ENCODE data around the gene FLNA. TPM values are rescaled to one million over a fixed set of nuclear protein-coding genes. Genes with fewer than 3 reads are reported as not detected.

Gene FLNA
- total RNA-seq, 1 experiment from 2014 or later: 1,841 TPM

DNA sequence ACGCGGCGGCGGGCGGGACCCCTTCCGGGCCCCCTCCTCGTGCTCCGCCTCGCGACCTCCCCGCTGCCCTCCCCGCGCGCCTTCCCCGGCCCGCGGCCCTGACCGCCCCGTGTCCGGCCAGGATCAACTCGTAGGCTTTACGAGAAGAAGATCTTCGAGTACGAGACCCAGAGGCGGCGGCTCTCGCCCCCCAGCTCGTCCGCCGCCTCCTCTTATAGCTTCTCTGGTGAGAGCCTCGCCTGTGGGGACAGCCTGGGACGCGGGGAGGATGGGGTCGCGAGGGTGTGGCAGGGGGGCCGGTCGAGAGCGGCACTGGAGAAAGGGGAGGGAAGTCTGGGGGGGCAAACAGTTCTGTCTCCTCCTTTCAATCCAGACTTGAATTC is 5.1 kb upstream of the FLNA start:
- no peaks in the 10 kb centered on the region for H3K36me3 ChIP-seq (ENCODE audit: low read depth)
- H3K9me2 ChIP-seq (ENCODE audit: insufficient read depth): no peaks in the 10 kb centered on the region
- BruUV-seq (replicated peaks): no TSS peak
- no peaks in the 10 kb centered on the region for H3F3A ChIP-seq (ENCODE audit: insufficient read depth, low read depth)
- H2AFZ ChIP-seq: no peak overlapping the region
- ChIA-PET CTCF (no interaction called here), POLR2A (ENCODE audit: unreplicated experiment) (no interaction called here)
- TF ChIP-seq EZH2 (IDR thresholded peaks at IDR 0.05; ENCODE audit: low read depth): no peak
- TF ChIP-seq, protein P1, sequence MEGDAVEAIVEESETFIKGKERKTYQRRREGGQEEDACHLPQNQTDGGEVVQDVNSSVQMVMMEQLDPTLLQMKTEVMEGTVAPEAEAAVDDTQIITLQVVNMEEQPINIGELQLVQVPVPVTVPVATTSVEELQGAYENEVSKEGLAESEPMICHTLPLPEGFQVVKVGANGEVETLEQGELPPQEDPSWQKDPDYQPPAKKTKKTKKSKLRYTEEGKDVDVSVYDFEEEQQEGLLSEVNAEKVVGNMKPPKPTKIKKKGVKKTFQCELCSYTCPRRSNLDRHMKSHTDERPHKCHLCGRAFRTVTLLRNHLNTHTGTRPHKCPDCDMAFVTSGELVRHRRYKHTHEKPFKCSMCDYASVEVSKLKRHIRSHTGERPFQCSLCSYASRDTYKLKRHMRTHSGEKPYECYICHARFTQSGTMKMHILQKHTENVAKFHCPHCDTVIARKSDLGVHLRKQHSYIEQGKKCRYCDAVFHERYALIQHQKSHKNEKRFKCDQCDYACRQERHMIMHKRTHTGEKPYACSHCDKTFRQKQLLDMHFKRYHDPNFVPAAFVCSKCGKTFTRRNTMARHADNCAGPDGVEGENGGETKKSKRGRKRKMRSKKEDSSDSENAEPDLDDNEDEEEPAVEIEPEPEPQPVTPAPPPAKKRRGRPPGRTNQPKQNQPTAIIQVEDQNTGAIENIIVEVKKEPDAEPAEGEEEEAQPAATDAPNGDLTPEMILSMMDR (conservative IDR thresholded peaks at IDR 0.05): no peak
- no peaks in the 10 kb centered on the region for H4K20me1 ChIP-seq (ENCODE audit: insufficient read depth)
- H3K27me3 ChIP-seq (ENCODE audit: insufficient read depth, low read depth): no peaks in the 10 kb centered on the region
- intact Hi-C loops (cut with micrococcal nuclease; ENCODE audit: unreplicated experiment): loop anchor here (1.0 to 10.0 kb wide), 5 partner anchors 385 to 782 kb away; partner anchors contain the start of genes CCNQ, DKC1, F8 and FUNDC2
- no peaks in the 10 kb centered on the region for H3K4me1 ChIP-seq (replicated peaks; ENCODE audit: insufficient read depth)
- H3K79me2 ChIP-seq (ENCODE audit: low read depth): peaks cover 12% of the 10 kb centered on the region; the same call in 1 of the 2 replicates
- H3K4me2 ChIP-seq: peak overlapping the region; percentile 69
- no peaks in the 10 kb centered on the region for H3K9me3 ChIP-seq (ENCODE audit: insufficient read depth, low read depth)
- DNase-seq: no peak
- peak overlapping the region; percentile 61 for H3K27ac ChIP-seq
- H3K4me3 ChIP-seq: peak overlapping the region; percentile 57

DNA sequence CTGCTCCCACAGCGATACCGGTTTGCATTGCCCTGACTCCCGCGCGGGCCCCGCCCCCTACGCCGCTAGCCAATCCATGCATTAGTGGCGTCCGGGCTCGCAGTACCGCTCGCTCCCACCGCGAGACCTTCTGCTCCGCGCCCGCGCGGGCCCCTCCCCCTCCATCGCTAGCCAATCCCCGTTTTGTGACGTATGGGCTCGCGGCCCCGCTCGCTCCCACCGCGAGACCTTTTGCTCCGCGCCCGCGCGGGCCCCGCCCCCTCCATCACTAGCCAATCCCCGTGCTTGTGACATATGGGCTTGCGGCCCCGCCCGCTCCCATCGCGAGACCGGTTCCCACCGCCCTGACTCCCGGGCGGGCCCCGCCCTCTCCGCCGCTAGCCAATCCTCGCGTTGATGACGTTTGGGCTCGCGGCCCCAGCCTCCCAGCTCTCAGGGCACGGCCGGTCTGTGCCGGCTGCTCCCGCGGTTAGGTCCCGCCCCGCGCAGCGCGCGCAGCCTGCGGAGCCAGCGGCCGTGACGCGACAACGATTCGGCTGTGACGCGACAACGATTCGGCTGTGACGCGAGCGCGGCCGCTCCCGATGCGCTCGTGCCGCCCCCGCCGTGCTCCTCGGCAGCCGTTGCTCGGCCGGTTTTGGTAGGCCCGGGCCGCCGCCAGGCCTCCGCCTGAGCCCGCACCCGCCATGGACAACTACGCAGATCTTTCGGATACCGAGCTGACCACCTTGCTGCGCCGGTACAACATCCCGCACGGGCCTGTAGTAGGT is 4.5 kb upstream of the FLNA start, which contains the start of gene EMD:
TSS of gene EMD (plus strand) at position 497 of the 770 bp plus-strand sequence. CDS start at position 687, 190 bp downstream.
- intact Hi-C loops (cut with micrococcal nuclease; ENCODE audit: unreplicated experiment): loop anchor here (1.0 to 10.0 kb wide), 6 partner anchors 10 to 782 kb away; partner anchors contain the start of genes CCNQ, DKC1, F8 and FUNDC2
- BruUV-seq (replicated peaks): no TSS peak
- Histone ChIP-seq H3K4me2 (peak within 1 kb of the TSS; percentile 72), H3K4me1 (replicated peaks; ENCODE audit: insufficient read depth) (no peaks in the 10 kb centered on the region), H3K36me3 (ENCODE audit: low read depth) (no peaks in the 10 kb centered on the region), H3K4me3 (peak within 1 kb of the TSS; percentile 57), H3K27me3 (ENCODE audit: insufficient read depth, low read depth) (no peaks in the 10 kb centered on the region), H3K9me2 (ENCODE audit: insufficient read depth) (no peaks in the 10 kb centered on the region), H3K27ac (peak within 1 kb of the TSS; percentile 61), H2AFZ (no peak within 1 kb of the TSS), H4K20me1 (ENCODE audit: insufficient read depth) (no peaks in the 10 kb centered on the region), H3K79me2 (ENCODE audit: low read depth) (peaks cover 12% of the 10 kb centered on the region; the same call in 1 of the 2 replicates), H3F3A (ENCODE audit: insufficient read depth, low read depth) (no peaks in the 10 kb centered on the region), H3K9me3 (ENCODE audit: insufficient read depth, low read depth) (no peaks in the 10 kb centered on the region)
- POLR2A ChIA-PET (ENCODE audit: unreplicated experiment): interaction anchor here (0.7 kb wide), 2 partner anchors 9 to 39 kb away, joined by 3 to 4 read pairs; no protein-coding TSS in a partner anchor
- no peak for TF ChIP-seq EZH2 (IDR thresholded peaks at IDR 0.05; ENCODE audit: low read depth)
- TF ChIP-seq, protein P1 (conservative IDR thresholded peaks at IDR 0.05): no peak
- DNase-seq: peak; percentile 86 to 100
- CTCF ChIA-PET: no interaction called here

DNA sequence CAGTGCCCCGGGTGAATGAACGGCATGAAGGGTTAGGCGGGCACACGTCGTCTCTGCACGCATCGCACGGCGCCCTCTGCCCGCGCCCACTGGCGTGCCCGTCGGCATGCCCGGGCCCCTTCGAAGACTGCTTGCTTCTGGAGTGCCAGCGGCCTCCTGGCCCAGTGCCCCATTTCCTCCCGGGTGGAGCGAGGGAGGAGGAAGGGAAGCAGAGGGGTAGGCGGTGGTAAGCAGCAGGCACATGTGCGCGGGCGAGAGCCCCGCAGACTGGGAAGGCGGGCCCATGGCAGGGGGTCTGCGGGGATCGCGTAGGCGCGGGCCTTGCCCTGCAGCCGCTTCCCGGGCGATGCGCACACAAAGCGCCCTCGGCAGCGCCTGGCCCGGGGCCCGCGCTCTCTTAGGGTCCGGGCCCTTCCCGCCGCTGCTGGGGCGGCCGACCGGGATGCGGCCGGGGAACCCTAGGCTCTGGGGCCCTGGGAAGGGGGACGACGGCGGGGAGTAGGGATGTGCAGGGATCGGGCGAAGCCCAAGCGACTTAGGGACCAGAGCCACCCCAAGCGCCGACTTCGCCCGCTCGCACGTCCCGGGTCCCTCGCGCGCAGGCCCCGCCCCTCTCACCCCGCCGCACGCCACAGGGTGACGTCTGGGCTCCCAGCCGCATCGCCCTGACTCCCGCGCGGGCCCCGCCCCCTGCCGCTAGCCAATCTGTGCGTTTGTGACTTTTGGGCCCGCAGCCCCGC is 3.8 kb upstream of the FLNA start:
- intact Hi-C loops (cut with micrococcal nuclease; ENCODE audit: unreplicated experiment): loop anchor here (1.0 to 10.0 kb wide), 5 partner anchors 9 to 781 kb away; partner anchors contain the start of genes CCNQ, DKC1, F8 and FUNDC2
- CTCF ChIA-PET: no interaction called here
- TSS peak; percentile 40 for BruUV-seq (replicated peaks)

More for the DNA sequence above, 3.8 kb upstream of the FLNA start:
- TF ChIP-seq, protein P1 (conservative IDR thresholded peaks at IDR 0.05): no peak
- TF ChIP-seq EZH2 (IDR thresholded peaks at IDR 0.05; ENCODE audit: low read depth): no peak
- peak in 1 of 2 experiments; percentile 60 for DNase-seq
- Histone ChIP-seq H4K20me1 (ENCODE audit: insufficient read depth) (no peaks in the 10 kb centered on the region), H3K27ac (0 out of 2 replicates have a peak overlapping the region, but pooled peaks have one; percentile 41), H3F3A (ENCODE audit: insufficient read depth, low read depth) (no peaks in the 10 kb centered on the region), H3K9me2 (ENCODE audit: insufficient read depth) (no peaks in the 10 kb centered on the region), H3K36me3 (ENCODE audit: low read depth) (no peaks in the 10 kb centered on the region), H2AFZ (no peak overlapping the region), H3K27me3 (ENCODE audit: insufficient read depth, low read depth) (no peaks in the 10 kb centered on the region), H3K4me1 (replicated peaks; ENCODE audit: insufficient read depth) (no peaks in the 10 kb centered on the region), H3K4me2 (peak overlapping the region; percentile 72), H3K79me2 (ENCODE audit: low read depth) (peaks cover 12% of the 10 kb centered on the region; the same call in 1 of the 2 replicates), H3K9me3 (ENCODE audit: insufficient read depth, low read depth) (no peaks in the 10 kb centered on the region), H3K4me3 (peak overlapping the region; percentile 46; the same call in 1 of the 2 replicates)
- POLR2A ChIA-PET (ENCODE audit: unreplicated experiment): interaction anchor here (0.7 kb wide), 2 partner anchors 9 to 39 kb away, joined by 3 to 4 read pairs; no protein-coding TSS in a partner anchor

All from PC-9 (cell line).